Heart right ventricle (tissue), 16 donors: ENCODE data around the gene PDE7B. TPM values are rescaled to one million over a fixed set of nuclear protein-coding genes. Genes with fewer than 3 reads are reported as not detected.

Source experiments
- ATAC-seq, 8 donors: fragments of 200-7000 bp; cut with Tn5 transposase; one replicate each; pipeline ENCODE4 v1.9.1; 2020; ENCODE audit warnings: mild to moderate bottlenecking in 8 of 8, moderate library complexity in 8 of 8, moderate number of reproducible peaks in 1 of 8
- DNase-seq, 2 donors: peaks; one replicate each; pipeline ENCODE4 v3.0.0-alpha.2; 2020
- H3K27ac ChIP-seq, 10 donors: fragments of 200-600 bp; sonication (generic) in 2 of 10; one replicate each; pipeline versions ENCODE4 v1.5.0 to v1.8.0; 2020 to 2022; ENCODE audit warnings: mild to moderate bottlenecking in 3 of 10
- H3K27me3 ChIP-seq, 7 donors: fragments of 200-600 bp; one replicate each; pipeline ENCODE4 v1.8.0; 2021 to 2022; ENCODE audit warnings: mild to moderate bottlenecking in 2 of 7
- H3K36me3 ChIP-seq, 9 donors: fragments of 200-600 bp; sonication (generic) in 1 of 9; one replicate each; pipeline versions ENCODE4 v1.5.0 to v1.8.0; 2020 to 2022; ENCODE audit warnings: mild to moderate bottlenecking in 2 of 9
- H3K4me1 ChIP-seq, 9 donors: fragments of 200-600 bp; sonication (generic) in 1 of 9; one replicate each; pipeline versions ENCODE4 v1.5.0 to v1.8.0; 2020 to 2022; ENCODE audit warnings: mild to moderate bottlenecking in 4 of 9
- H3K4me3 ChIP-seq, 10 donors: fragments of 200-600 bp; sonication (generic) in 2 of 10; one replicate each; pipeline versions ENCODE4 v1.5.0 to v1.8.0; 2020 to 2022; ENCODE audit warnings: mild to moderate bottlenecking in 7 of 10, moderate library complexity in 2 of 10
- H3K9me3 ChIP-seq, 11 donors: fragments of 200-600 bp in 10 of 11; sonication (generic) in 2 of 11; one replicate each; pipeline versions ENCODE4 v1.5.0 to v1.8.0; 2013 to 2022; ENCODE audit warnings: mild to moderate bottlenecking in 2 of 11, control low read depth in 1 of 11, moderate library complexity in 1 of 11
- CTCF ChIP-seq, 9 donors: fragments of 200-600 bp; sonication (generic) in 2 of 9; IDR thresholded peaks; one replicate each; pipeline versions ENCODE4 v1.5.0 to v1.8.0; 2021 to 2022; ENCODE audit warnings: antibody characterized with exemption in 9 of 9, mild to moderate bottlenecking in 5 of 9, moderate library complexity in 1 of 9
- WGBS, 2 donors: extraction: QIAGEN DNeasy Blood & Tissue Kit; methylation state at CpG; one replicate each; pipeline ENCODE4 v1.1.7; 2013; ENCODE audit warnings: inconsistent platforms in 1 of 2; 5-methylcytosine and 5-hydroxymethylcytosine counted together
- intact Hi-C, 10 donors: fragments of 100-400 bp; cut with DNase I; formaldehyde crosslinking; loops; one replicate each; pipeline versions ENCODE4 v1.11.1 to v1.14.2; 2022
- polyA plus RNA-seq, 2 donors: library from polyadenylated mRNA; stranded (reverse); fragments of 200-250 nt; gene quantifications; one replicate each; pipeline ENCODE4 v1.2.3, GENCODE V29; 2013
- total RNA-seq, 10 donors: library from RNA; stranded (reverse); fragmentation: NEBNext Ultra II Directional in 3 of 10; extraction: Animal tissue kit (Norgen Biotek cat#: 25700) in 3 of 10; gene quantifications; one replicate each; pipeline versions ENCODE4 v1.2.1 to v1.2.4, GENCODE V29; 2021 to 2023
- donor health status: Arrhythmogenic right ventricular cardiomyopathy.
- donor health status: ischemic (EF 13 %, LVEDD 7.1; RV severe dilation, severe dysfunction).
- donor health status: healthy with polysubstance abuse.
- donor health status: DM: no; HTN: yes; CAD: no.
- donor health status: DM: no; HTN: no; CAD: no.
- donor health status: ischemic (EF 25% LVEDD 6.9; RV normal size, moderate dysfunction).
- donor health status: ischemic (EF 25% LVEDD 5.7; RV mildly dilated, moderate dysfunction).
- donor health status: healthy.
- donor health status: DM: yes; HTN: yes; CAD: no.
- donor health status: Ischemic cardiomyopathy.
- donor health status: ischemic (EF 35%, LVEDD 5.7; RV mildly dilated, moderate dysfunction).
- donor health status: nonischemic (EF 11% LVEDD 7.7; RV severe dilation, severe dysfunction).
- donor health status: DM: yes; HTN: yes; CAD: no.
- donor health status: PGD.
- donor health status: ischemic (EF 29% LVEDD 5.4; RV normal size, mild dysfunction).
- donor health status: nonischemic (EF 23%, LVEDD 6.1; RV moderate dilation, normal function).

Gene PDE7B
- total and polyA plus RNA-seq, 12 donors, result 3.7 to 19.6 (median 10.8) TPM

GRCh38 chr6:136007345-136007744 lies 155.8 kb downstream of the PDE7B start:
- no peak overlapping the region for H3K4me3 ChIP-seq
- intact Hi-C loops, result no loop called here
- H3K27me3 ChIP-seq, result no peaks in the 10 kb centered on the region
- DNase-seq (no peak), ATAC-seq (peak in 1 of 8 donors; percentile 34)
- H3K27ac ChIP-seq, result no peak overlapping the region
- 90 to 93% methylated on average over 1 of the region's 1 CpG for WGBS, 2 donors
- TF ChIP-seq CTCF (IDR thresholded peaks at IDR 0.05), result no peak
- H3K9me3 ChIP-seq, result peaks cover 0 to 26% (median 6%) of the 10 kb centered on the region in 11 donors
- H3K36me3 ChIP-seq, result no peaks in the 10 kb centered on the region
- H3K4me1 ChIP-seq, result peaks cover 0 to 20% (median 8%) of the 10 kb centered on the region in 9 donors

- Histone ChIP-seq H3K27me3 (no peaks in the 10 kb centered on the region), H3K36me3 (no peaks in the 10 kb centered on the region), H3K27ac (peak overlapping the region in 2 of 10 donors; percentile 2 to 79), H3K4me3 (no peak overlapping the region), H3K9me3 (peaks cover 0 to 16% (median 2%) of the 10 kb centered on the region in 11 donors), H3K4me1 (peaks cover 0 to 56% (median 22%) of the 10 kb centered on the region in 9 donors)
- no peak for TF ChIP-seq CTCF (IDR thresholded peaks at IDR 0.05)
- DNase-seq (no peak), ATAC-seq (peak in 1 of 8 donors; percentile 29)
- WGBS, 2 donors, result 82 to 85% methylated on average over 2 of the region's 2 CpGs
- intact Hi-C loops, result no loop called here
Observed at GRCh38 chr6:136011475-136011874, 160.0 kb downstream of the PDE7B start.

- Histone ChIP-seq H3K4me1 (peaks cover 0 to 61% (median 22%) of the 10 kb centered on the region in 9 donors), H3K4me3 (no peak overlapping the region), H3K36me3 (no peaks in the 10 kb centered on the region), H3K27ac (peak overlapping the region in 4 of 10 donors; percentile 2 to 79 (median 28)), H3K9me3 (peaks cover 0 to 9% (median 0%) of the 10 kb centered on the region in 11 donors), H3K27me3 (no peaks in the 10 kb centered on the region)
- ATAC-seq, result no peak
- DNase-seq, result no peak
- intact Hi-C loops, result no loop called here
- 86 to 93% methylated on average over 1 of the region's 1 CpG for WGBS, 2 donors
- TF ChIP-seq CTCF (IDR thresholded peaks at IDR 0.05), result no peak
Observed at GRCh38 chr6:136012198-136012887, 160.8 kb downstream of the PDE7B start.

- Histone ChIP-seq H3K9me3 (peaks cover 0 to 9% (median 0%) of the 10 kb centered on the region in 11 donors), H3K27ac (peak overlapping the region in 5 of 10 donors; percentile 4 to 79 (median 25)), H3K4me1 (peaks cover 0 to 61% (median 22%) of the 10 kb centered on the region in 9 donors), H3K27me3 (no peaks in the 10 kb centered on the region), H3K36me3 (no peaks in the 10 kb centered on the region), H3K4me3 (no peak overlapping the region)
- no peak for TF ChIP-seq CTCF (IDR thresholded peaks at IDR 0.05)
- no peak for DNase-seq
- WGBS, 2 donors, result 91 to 93% methylated on average over 1 of the region's 1 CpG
- intact Hi-C loops, result no loop called here
- no peak for ATAC-seq
Observed at GRCh38 chr6:136012943-136013342, 161.4 kb downstream of the PDE7B start.
